ENCODE results near the gene PPP1R15A. TPM values are rescaled to one million over a fixed set of nuclear protein-coding genes. Genes with fewer than 3 reads are reported as not detected.
"Not testable (repeated sequence)": the region's sequence is repeated elsewhere in the genome, so short reads cannot be mapped to it uniquely, and the experiment has no call there.

PPP1R15A gene
- total and polyA plus RNA-seq, 4 experiments from 2014 or later, result 67.0 to 83.3 (median 74.7) TPM

- intact Hi-C loops (cut with micrococcal nuclease), result loop anchor here (1.0 kb wide), 4 partner anchors 47 to 196 kb away; partner anchors contain the start of gene CA11
- Histone ChIP-seq H3K27me3 (ENCODE audit: insufficient read depth, low read length) (no peaks in the 10 kb centered on the region), H3K9me3 (ENCODE audit: control insufficient read depth in 1 of 2, low read length in 2 of 2) (no peaks in the 10 kb centered on the region), H3K36me3 (ENCODE audit: insufficient read depth, low read length) (no peaks in the 10 kb centered on the region), H3K4me1 (ENCODE audit: insufficient read depth, low read length) (no peaks in the 10 kb centered on the region), H3K27ac (ENCODE audit: low read depth, low read length) (no peak overlapping the region), H3K4me3 (ENCODE audit: low read length in 2 of 2) (no peak overlapping the region)
- peaks cover 0 to 4% (median 2%) of the 10 kb centered on the region in 4 donors for H3K4me1 Mint-ChIP-seq
- DNase-seq, result peak; percentile 42 to 60 (median 55)
- H3K27me3 Mint-ChIP-seq, result no peaks in the 10 kb centered on the region
- H3K4me3 Mint-ChIP-seq, result peak overlapping the region in 1 of 8 donors; percentile 33
- H3K9me3 Mint-ChIP-seq, result no peaks in the 10 kb centered on the region
- no peaks in the 10 kb centered on the region for H3K36me3 Mint-ChIP-seq
- no peak overlapping the region for H3K27ac Mint-ChIP-seq
- ChIA-PET CTCF (ENCODE audit: partially characterized antibody) (interaction anchor here (0.5 to 6.7 kb wide), 41 partner anchors 9 to 488 kb away, joined by 3 to 140 read pairs (median 4); partner anchors contain the start of genes BCAT2, CA11, DHDH and NUCB1), POLR2A (ENCODE audit: partially characterized antibody) (interaction anchor here (0.7 to 2.8 kb wide), 10 partner anchors 25 to 198 kb away, joined by 3 to 12 read pairs (median 4); partner anchors contain the start of gene FTL)
These were observed 29.4 kb upstream of the PPP1R15A start for GRCh38 chr19:48842789-48843162.

- no peaks in the 10 kb centered on the region for H3K27me3 ChIP-seq (ENCODE audit: insufficient read depth, low read length)
- POLR2A ChIA-PET (ENCODE audit: partially characterized antibody), result interaction anchor here (2.8 kb wide), 1 partner anchor 122 kb away, joined by 11 read pairs; the partner anchor contains the start of gene FTL
- Mint-ChIP-seq H3K4me1 (peaks cover 0 to 2% (median under 1%) of the 10 kb centered on the region in 4 donors), H3K36me3 (no peaks in the 10 kb centered on the region), H3K4me3 (no peak overlapping the region), H3K27me3 (no peaks in the 10 kb centered on the region), H3K27ac (peak overlapping the region in 1 of 7 donors; percentile 57), H3K9me3 (no peaks in the 10 kb centered on the region)
- H3K27ac ChIP-seq (ENCODE audit: low read depth, low read length), result no peak overlapping the region
- H3K4me1 ChIP-seq (ENCODE audit: insufficient read depth, low read length), result no peaks in the 10 kb centered on the region
- CTCF ChIA-PET (ENCODE audit: partially characterized antibody), result interaction anchor here (0.6 to 6.7 kb wide), 10 partner anchors 9 to 736 kb away, joined by 3 to 140 read pairs (median 4); partner anchors contain the start of genes HSD17B14, PPP1R15A and RUVBL2
- DNase-seq, result no peak
- no peak overlapping the region for H3K4me3 ChIP-seq (ENCODE audit: low read length in 2 of 2)
- H3K9me3 ChIP-seq (ENCODE audit: control insufficient read depth in 1 of 2, low read length in 2 of 2), result no peaks in the 10 kb centered on the region
- H3K36me3 ChIP-seq (ENCODE audit: insufficient read depth, low read length), result no peaks in the 10 kb centered on the region
- intact Hi-C loops (cut with micrococcal nuclease), result no loop called here
These were observed 27.7 kb upstream of the PPP1R15A start for GRCh38 chr19:48844472-48844871.

- H3K4me3 Mint-ChIP-seq, result no peak overlapping the region
- no peaks in the 10 kb centered on the region for H3K27me3 ChIP-seq (ENCODE audit: insufficient read depth, low read length)
- H3K9me3 Mint-ChIP-seq, result no peaks in the 10 kb centered on the region
- no peaks in the 10 kb centered on the region for H3K27me3 Mint-ChIP-seq
- no peak for DNase-seq
- H3K36me3 ChIP-seq (ENCODE audit: insufficient read depth, low read length), result no peaks in the 10 kb centered on the region
- no peak overlapping the region for H3K27ac Mint-ChIP-seq
- ChIA-PET CTCF (ENCODE audit: partially characterized antibody) (interaction anchor here (1.5 to 6.7 kb wide), 5 partner anchors 9 to 148 kb away, joined by 4 to 140 read pairs (median 14); partner anchors contain the start of genes HSD17B14 and RUVBL2), POLR2A (ENCODE audit: partially characterized antibody) (interaction anchor here (0.6 kb wide), 1 partner anchor 21 kb away, joined by 3 read pairs; no protein-coding TSS in a partner anchor)
- H3K4me3 ChIP-seq (ENCODE audit: low read length in 2 of 2), result no peak overlapping the region
- H3K4me1 Mint-ChIP-seq, result peaks cover 0 to 2% (median under 1%) of the 10 kb centered on the region in 4 donors
- H3K36me3 Mint-ChIP-seq, result no peaks in the 10 kb centered on the region
- H3K9me3 ChIP-seq (ENCODE audit: control insufficient read depth in 1 of 2, low read length in 2 of 2), result no peaks in the 10 kb centered on the region
- H3K27ac ChIP-seq (ENCODE audit: low read depth, low read length), result no peak overlapping the region
- intact Hi-C loops (cut with micrococcal nuclease), result no loop called here
- H3K4me1 ChIP-seq (ENCODE audit: insufficient read depth, low read length), result no peaks in the 10 kb centered on the region
These were observed 26.8 kb upstream of the PPP1R15A start for GRCh38 chr19:48845384-48845783.

GRCh38 chr19:48846659-48847058, 25.6 kb upstream of the PPP1R15A start:
- DNase-seq; H3K4me3 Mint-ChIP-seq; H3K27ac Mint-ChIP-seq; H3K27me3 Mint-ChIP-seq; CTCF ChIA-PET (ENCODE audit: partially characterized antibody); H3K36me3 ChIP-seq (ENCODE audit: insufficient read depth, low read length); H3K4me1 ChIP-seq (ENCODE audit: insufficient read depth, low read length); H3K36me3 Mint-ChIP-seq; H3K27me3 ChIP-seq (ENCODE audit: insufficient read depth, low read length); H3K4me1 Mint-ChIP-seq; POLR2A ChIA-PET (ENCODE audit: partially characterized antibody); intact Hi-C loops (cut with micrococcal nuclease); H3K27ac ChIP-seq (ENCODE audit: low read depth, low read length); H3K4me3 ChIP-seq (ENCODE audit: low read length in 2 of 2); H3K9me3 ChIP-seq (ENCODE audit: control insufficient read depth in 1 of 2, low read length in 2 of 2); H3K9me3 Mint-ChIP-seq: not testable (repeated sequence)

GRCh38 chr19:48852292-48852691, 19.9 kb upstream of the PPP1R15A start:
- Histone ChIP-seq H3K27me3 (ENCODE audit: insufficient read depth, low read length) (no peaks in the 10 kb centered on the region), H3K27ac (ENCODE audit: low read depth, low read length) (no peak overlapping the region), H3K9me3 (ENCODE audit: control insufficient read depth in 1 of 2, low read length in 2 of 2) (no peaks in the 10 kb centered on the region), H3K36me3 (ENCODE audit: insufficient read depth, low read length) (no peaks in the 10 kb centered on the region), H3K4me1 (ENCODE audit: insufficient read depth, low read length) (no peaks in the 10 kb centered on the region), H3K4me3 (ENCODE audit: low read length in 2 of 2) (no peak overlapping the region)
- H3K27ac Mint-ChIP-seq, result no peak overlapping the region
- ChIA-PET POLR2A (ENCODE audit: partially characterized antibody) (no interaction called here), CTCF (ENCODE audit: partially characterized antibody) (interaction anchor here (1.1 to 1.5 kb wide), 3 partner anchors 9 to 147 kb away, joined by 3 read pairs; partner anchors contain the start of gene HSD17B14)
- H3K27me3 Mint-ChIP-seq, result no peaks in the 10 kb centered on the region
- H3K9me3 Mint-ChIP-seq, result no peaks in the 10 kb centered on the region
- no peak for DNase-seq
- no peaks in the 10 kb centered on the region for H3K4me1 Mint-ChIP-seq
- H3K36me3 Mint-ChIP-seq, result no peaks in the 10 kb centered on the region
- H3K4me3 Mint-ChIP-seq, result no peak overlapping the region
- intact Hi-C loops (cut with micrococcal nuclease), result loop anchor here (10.0 kb wide), 1 partner anchor 53 kb away; the partner anchor contains the start of gene NUCB1

- H3K36me3 Mint-ChIP-seq, result no peaks in the 10 kb centered on the region
- CTCF ChIA-PET (ENCODE audit: partially characterized antibody), result interaction anchor here (0.9 to 3.4 kb wide), 4 partner anchors 10 to 146 kb away, joined by 3 to 13 read pairs (median 3); no protein-coding TSS in a partner anchor
These were observed 18.7 kb upstream of the PPP1R15A start for GRCh38 chr19:48853483-48853882.

GRCh38 chr19:48854103-48854502, 18.1 kb upstream of the PPP1R15A start:
- CTCF ChIA-PET (ENCODE audit: partially characterized antibody), result interaction anchor here (0.9 to 3.4 kb wide), 2 partner anchors 11 to 66 kb away, joined by 3 to 13 read pairs; no protein-coding TSS in a partner anchor
- H3K4me3 Mint-ChIP-seq, result no peak overlapping the region

More at GRCh38 chr19:48853483-48853882, 18.7 kb upstream of the PPP1R15A start:
- H3K9me3 ChIP-seq (ENCODE audit: control insufficient read depth in 1 of 2, low read length in 2 of 2), result no peaks in the 10 kb centered on the region
- intact Hi-C loops (cut with micrococcal nuclease), result loop anchor here (10.0 kb wide), 1 partner anchor 51 kb away; the partner anchor contains the start of gene NUCB1
- H3K27me3 ChIP-seq (ENCODE audit: insufficient read depth, low read length), result no peaks in the 10 kb centered on the region
- H3K27ac Mint-ChIP-seq, result no peak overlapping the region
- peaks cover 0 to under 1% (median 0%) of the 10 kb centered on the region in 4 donors for H3K4me1 Mint-ChIP-seq
- H3K4me1 ChIP-seq (ENCODE audit: insufficient read depth, low read length), result peaks cover 1% of the 10 kb centered on the region
- H3K27ac ChIP-seq (ENCODE audit: low read depth, low read length), result no peak overlapping the region
- no peaks in the 10 kb centered on the region for H3K36me3 ChIP-seq (ENCODE audit: insufficient read depth, low read length)
- no peak overlapping the region for H3K4me3 ChIP-seq (ENCODE audit: low read length in 2 of 2)
- H3K27me3 Mint-ChIP-seq, result no peaks in the 10 kb centered on the region
- no peak overlapping the region for H3K4me3 Mint-ChIP-seq
- no peak for DNase-seq
- H3K9me3 Mint-ChIP-seq, result no peaks in the 10 kb centered on the region
- POLR2A ChIA-PET (ENCODE audit: partially characterized antibody), result no interaction called here

More at GRCh38 chr19:48854103-48854502, 18.1 kb upstream of the PPP1R15A start:
- Histone ChIP-seq H3K9me3 (ENCODE audit: control insufficient read depth in 1 of 2, low read length in 2 of 2) (no peaks in the 10 kb centered on the region), H3K4me1 (ENCODE audit: insufficient read depth, low read length) (peaks cover 7% of the 10 kb centered on the region), H3K27ac (ENCODE audit: low read depth, low read length) (no peak overlapping the region), H3K27me3 (ENCODE audit: insufficient read depth, low read length) (no peaks in the 10 kb centered on the region), H3K36me3 (ENCODE audit: insufficient read depth, low read length) (no peaks in the 10 kb centered on the region), H3K4me3 (ENCODE audit: low read length in 2 of 2) (no peak overlapping the region)
- Mint-ChIP-seq H3K4me1 (peaks cover under 1 to 6% (median 1%) of the 10 kb centered on the region in 4 donors), H3K27me3 (no peaks in the 10 kb centered on the region), H3K36me3 (no peaks in the 10 kb centered on the region), H3K9me3 (no peaks in the 10 kb centered on the region), H3K27ac (no peak overlapping the region)
- POLR2A ChIA-PET (ENCODE audit: partially characterized antibody), result no interaction called here
- no peak for DNase-seq
- intact Hi-C loops (cut with micrococcal nuclease), result loop anchor here (10.0 kb wide), 1 partner anchor 51 kb away; the partner anchor contains the start of gene NUCB1
